ENCODE measurements around the gene ITGB6.

ITGB6 gene

GRCh38 chr2:160199683-160200389 is at the start of gene ITGB6:
ITGB6 (minus strand) TSS chr2:160200272; CDS start chr2:160200063, 209 bp downstream.
- DNase-seq (ENCODE audit: low spot score): no peak

- no peak for DNase-seq (ENCODE audit: low spot score)
Measured at GRCh38 chr2:160247296-160248035, 47.4 kb upstream of the ITGB6 start.

GRCh38 chr2:160246356-160246755 is 46.3 kb upstream of the ITGB6 start:
- no peak for DNase-seq (ENCODE audit: low spot score)

- DNase-seq (ENCODE audit: low spot score): no peak
Measured at GRCh38 chr2:160245614-160246155, 45.6 kb upstream of the ITGB6 start.

GRCh38 chr2:160242893-160243564 is 43.0 kb upstream of the ITGB6 start:
- DNase-seq (ENCODE audit: low spot score): no peak

GRCh38 chr2:160241251-160242137 is 41.4 kb upstream of the ITGB6 start:
- no peak for DNase-seq (ENCODE audit: low spot score)

- no peak for DNase-seq (ENCODE audit: low spot score)
Measured at GRCh38 chr2:160239436-160239835, 39.4 kb upstream of the ITGB6 start.

- no peak for DNase-seq (ENCODE audit: low spot score)
Measured at GRCh38 chr2:160238392-160238791, 38.3 kb upstream of the ITGB6 start.

GRCh38 chr2:160232905-160233475 is 32.9 kb upstream of the ITGB6 start:
- no peak for DNase-seq (ENCODE audit: low spot score)

GRCh38 chr2:160229591-160229990 is 29.5 kb upstream of the ITGB6 start:
- no peak for DNase-seq (ENCODE audit: low spot score)

- DNase-seq (ENCODE audit: low spot score): no peak
Measured at GRCh38 chr2:160228141-160228917, 28.3 kb upstream of the ITGB6 start.

GRCh38 chr2:160227293-160227915 is 27.3 kb upstream of the ITGB6 start:
- DNase-seq (ENCODE audit: low spot score): no peak

- no peak for DNase-seq (ENCODE audit: low spot score)
Measured at GRCh38 chr2:160226367-160226766, 26.3 kb upstream of the ITGB6 start.

GRCh38 chr2:160225722-160226121 is 25.6 kb upstream of the ITGB6 start:
- no peak for DNase-seq (ENCODE audit: low spot score)

GRCh38 chr2:160224507-160224906 is 24.4 kb upstream of the ITGB6 start:
- no peak for DNase-seq (ENCODE audit: low spot score)

GRCh38 chr2:160224060-160224459 is 24.0 kb upstream of the ITGB6 start:
- no peak for DNase-seq (ENCODE audit: low spot score)

- no peak for DNase-seq (ENCODE audit: low spot score)
Measured at GRCh38 chr2:160223560-160223959, 23.5 kb upstream of the ITGB6 start.

- no peak for DNase-seq (ENCODE audit: low spot score)
Measured at GRCh38 chr2:160222546-160223283, 22.6 kb upstream of the ITGB6 start.

All from hematopoietic multipotent progenitor cell treated with erythropoietin and hydrocortisone succinate and interleukin-3 and kit ligand, for 15 days (in vitro differentiated cells).